ENCODE results near the gene IQUB. TPM values are rescaled to one million over a fixed set of nuclear protein-coding genes. Genes with fewer than 3 reads are reported as not detected.
"Not testable (repeated sequence)": the region's sequence is repeated elsewhere in the genome, so short reads cannot be mapped to it uniquely, and the experiment has no call there.

IQUB gene
- total RNA-seq, 2 donors from 2014 or later: 0.16 TPM; not detected in 1

- DNase-seq (no peak), ATAC-seq (no peak)
- no peaks in the 10 kb centered on the region for H3K4me1 Mint-ChIP-seq
- H3K36me3 Mint-ChIP-seq (ENCODE audit: low read depth): no peaks in the 10 kb centered on the region
- H3K9me3 ChIP-seq (ENCODE audit: control insufficient read depth, low read length, poor library complexity, severe bottlenecking): no peaks in the 10 kb centered on the region
- H3K27ac Mint-ChIP-seq: no peak overlapping the region
- H3K4me3 Mint-ChIP-seq: no peak overlapping the region
- peaks cover 50% of the 10 kb centered on the region for H3K27me3 Mint-ChIP-seq
These were observed 35.8 kb downstream of the IQUB start for GRCh38 chr7:123498601-123499000.

GRCh38 chr7:123498031-123498430, 36.4 kb downstream of the IQUB start:
- peaks cover 55% of the 10 kb centered on the region for H3K27me3 Mint-ChIP-seq
- H3K36me3 Mint-ChIP-seq (ENCODE audit: low read depth): no peaks in the 10 kb centered on the region
- H3K27ac Mint-ChIP-seq: no peak overlapping the region
- DNase-seq (no peak), ATAC-seq (no peak)
- no peak overlapping the region for H3K4me3 Mint-ChIP-seq
- H3K4me1 Mint-ChIP-seq: no peaks in the 10 kb centered on the region
- no peaks in the 10 kb centered on the region for H3K9me3 ChIP-seq (ENCODE audit: control insufficient read depth, low read length, poor library complexity, severe bottlenecking)

GRCh38 chr7:123494193-123494796, 40.1 kb downstream of the IQUB start:
- H3K9me3 ChIP-seq (ENCODE audit: control insufficient read depth, low read length, poor library complexity, severe bottlenecking): no peaks in the 10 kb centered on the region
- ATAC-seq (peak; percentile 61), DNase-seq (peak in 1 of 3 donors; percentile 7)
- H3K4me1 Mint-ChIP-seq: no peaks in the 10 kb centered on the region
- H3K27me3 Mint-ChIP-seq: peaks cover 42% of the 10 kb centered on the region
- no peak overlapping the region for H3K27ac Mint-ChIP-seq
- H3K4me3 Mint-ChIP-seq: no peak overlapping the region
- no peaks in the 10 kb centered on the region for H3K36me3 Mint-ChIP-seq (ENCODE audit: low read depth)

- peak; percentile 23 for ATAC-seq
- H3K36me3 Mint-ChIP-seq (ENCODE audit: low read depth): no peaks in the 10 kb centered on the region
- H3K4me3 Mint-ChIP-seq: no peak overlapping the region
- peaks cover 25% of the 10 kb centered on the region for H3K27me3 Mint-ChIP-seq
- no peaks in the 10 kb centered on the region for H3K4me1 Mint-ChIP-seq
- H3K27ac Mint-ChIP-seq: no peak overlapping the region
- DNase-seq: no peak
- no peaks in the 10 kb centered on the region for H3K9me3 ChIP-seq (ENCODE audit: control insufficient read depth, low read length, poor library complexity, severe bottlenecking)
These were observed 41.9 kb downstream of the IQUB start for GRCh38 chr7:123492485-123492884.

GRCh38 chr7:123485721-123486120, 48.7 kb downstream of the IQUB start:
- no peaks in the 10 kb centered on the region for H3K9me3 ChIP-seq (ENCODE audit: control insufficient read depth, low read length, poor library complexity, severe bottlenecking)
- no peak overlapping the region for H3K27ac Mint-ChIP-seq
- no peak for DNase-seq
- H3K27me3 Mint-ChIP-seq: peaks cover 34% of the 10 kb centered on the region
- H3K4me1 Mint-ChIP-seq: no peaks in the 10 kb centered on the region
- no peak for ATAC-seq
- H3K4me3 Mint-ChIP-seq: no peak overlapping the region
- H3K36me3 Mint-ChIP-seq (ENCODE audit: low read depth): no peaks in the 10 kb centered on the region

- no peaks in the 10 kb centered on the region for H3K9me3 ChIP-seq (ENCODE audit: control insufficient read depth, low read length, poor library complexity, severe bottlenecking)
- Mint-ChIP-seq H3K27ac (no peak overlapping the region), H3K27me3 (peaks cover 34% of the 10 kb centered on the region), H3K4me1 (no peaks in the 10 kb centered on the region), H3K36me3 (ENCODE audit: low read depth) (no peaks in the 10 kb centered on the region), H3K4me3 (no peak overlapping the region)
- DNase-seq (no peak), ATAC-seq (no peak)
These were observed 49.2 kb downstream of the IQUB start for GRCh38 chr7:123485187-123485586.

GRCh38 chr7:123484199-123484598, 50.2 kb downstream of the IQUB start:
- DNase-seq: no peak
- ATAC-seq: no peak
- Mint-ChIP-seq H3K27me3 (peaks cover 34% of the 10 kb centered on the region), H3K4me1 (no peaks in the 10 kb centered on the region), H3K4me3 (no peak overlapping the region), H3K27ac (no peak overlapping the region), H3K36me3 (ENCODE audit: low read depth) (no peaks in the 10 kb centered on the region)
- H3K9me3 ChIP-seq (ENCODE audit: control insufficient read depth, low read length, poor library complexity, severe bottlenecking): no peaks in the 10 kb centered on the region

- peaks cover 3% of the 10 kb centered on the region for H3K36me3 Mint-ChIP-seq (ENCODE audit: low read depth)
- no peaks in the 10 kb centered on the region for H3K9me3 ChIP-seq (ENCODE audit: control insufficient read depth, low read length, poor library complexity, severe bottlenecking)
- no peaks in the 10 kb centered on the region for H3K4me1 Mint-ChIP-seq
- H3K4me3 Mint-ChIP-seq: no peak overlapping the region
- H3K27me3 Mint-ChIP-seq: peaks cover 27% of the 10 kb centered on the region
- no peak overlapping the region for H3K27ac Mint-ChIP-seq
- DNase-seq (no peak), ATAC-seq (no peak)
These were observed 54.3 kb downstream of the IQUB start for GRCh38 chr7:123480107-123480506.

GRCh38 chr7:123478056-123478455, 56.3 kb downstream of the IQUB start:
- not testable (repeated sequence) for H3K4me3 Mint-ChIP-seq

GRCh38 chr7:123472750-123473445, 61.5 kb downstream of the IQUB start:
- H3K27me3 Mint-ChIP-seq: no peaks in the 10 kb centered on the region
- H3K4me3 Mint-ChIP-seq: no peak overlapping the region
- DNase-seq (no peak), ATAC-seq (no peak)
- peak overlapping the region; percentile 14 for H3K27ac Mint-ChIP-seq
- no peaks in the 10 kb centered on the region for H3K9me3 ChIP-seq (ENCODE audit: control insufficient read depth, low read length, poor library complexity, severe bottlenecking)
- H3K4me1 Mint-ChIP-seq: no peaks in the 10 kb centered on the region
- H3K36me3 Mint-ChIP-seq (ENCODE audit: low read depth): peaks cover 3% of the 10 kb centered on the region

More at GRCh38 chr7:123478056-123478455, 56.3 kb downstream of the IQUB start:
- DNase-seq; H3K27ac Mint-ChIP-seq; H3K9me3 ChIP-seq (ENCODE audit: control insufficient read depth, low read length, poor library complexity, severe bottlenecking); H3K4me1 Mint-ChIP-seq; H3K36me3 Mint-ChIP-seq (ENCODE audit: low read depth); ATAC-seq: not testable (repeated sequence)
- H3K27me3 Mint-ChIP-seq: peaks cover 22% of the 10 kb centered on the region

GRCh38 chr7:123472327-123472726, 62.1 kb downstream of the IQUB start:
- no peak for DNase-seq
- Mint-ChIP-seq H3K36me3 (ENCODE audit: low read depth) (peaks cover 3% of the 10 kb centered on the region), H3K27ac (peak overlapping the region; percentile 14), H3K4me1 (no peaks in the 10 kb centered on the region), H3K4me3 (no peak overlapping the region), H3K27me3 (no peaks in the 10 kb centered on the region)
- no peak for ATAC-seq
- H3K9me3 ChIP-seq (ENCODE audit: control insufficient read depth, low read length, poor library complexity, severe bottlenecking): no peaks in the 10 kb centered on the region

GRCh38 chr7:123468303-123468702, 66.1 kb downstream of the IQUB start:
- ATAC-seq (no peak), DNase-seq (no peak)
- Mint-ChIP-seq H3K36me3 (ENCODE audit: low read depth) (no peaks in the 10 kb centered on the region), H3K4me1 (no peaks in the 10 kb centered on the region), H3K27ac (no peak overlapping the region), H3K27me3 (no peaks in the 10 kb centered on the region), H3K4me3 (no peak overlapping the region)
- H3K9me3 ChIP-seq (ENCODE audit: control insufficient read depth, low read length, poor library complexity, severe bottlenecking): no peaks in the 10 kb centered on the region

GRCh38 chr7:123463890-123464289, 70.5 kb downstream of the IQUB start:
- H3K9me3 ChIP-seq (ENCODE audit: control insufficient read depth, low read length, poor library complexity, severe bottlenecking): no peaks in the 10 kb centered on the region
- Mint-ChIP-seq H3K36me3 (ENCODE audit: low read depth) (no peaks in the 10 kb centered on the region), H3K27ac (no peak overlapping the region), H3K4me1 (no peaks in the 10 kb centered on the region), H3K27me3 (no peaks in the 10 kb centered on the region), H3K4me3 (no peak overlapping the region)
- no peak for DNase-seq
- ATAC-seq: no peak

GRCh38 chr7:123460616-123461015, 73.8 kb downstream of the IQUB start:
- ATAC-seq (no peak), DNase-seq (no peak)
- Mint-ChIP-seq H3K36me3 (ENCODE audit: low read depth) (no peaks in the 10 kb centered on the region), H3K4me3 (no peak overlapping the region), H3K4me1 (no peaks in the 10 kb centered on the region), H3K27ac (no peak overlapping the region), H3K27me3 (no peaks in the 10 kb centered on the region)
- no peaks in the 10 kb centered on the region for H3K9me3 ChIP-seq (ENCODE audit: control insufficient read depth, low read length, poor library complexity, severe bottlenecking)
